GM21619 (cell line): ENCODE data around the gene PCNX3.
A peak's percentile ranks its signal among the peaks of the same experiment; 100 is the strongest.

Experiments used
- ATAC-seq: cut with Tn5 transposase; IDR thresholded peaks from one replicate; pipeline ENCODE4 v1.9.1; 2021; ENCODE audit not compliant: unreplicated experiment

PCNX3 gene

GRCh38 chr11:65617990-65618751 is 2.6 kb downstream of the PCNX3 start:
- no peak for ATAC-seq

GRCh38 chr11:65618763-65619162 is 3.2 kb downstream of the PCNX3 start:
- no peak for ATAC-seq

DNA sequence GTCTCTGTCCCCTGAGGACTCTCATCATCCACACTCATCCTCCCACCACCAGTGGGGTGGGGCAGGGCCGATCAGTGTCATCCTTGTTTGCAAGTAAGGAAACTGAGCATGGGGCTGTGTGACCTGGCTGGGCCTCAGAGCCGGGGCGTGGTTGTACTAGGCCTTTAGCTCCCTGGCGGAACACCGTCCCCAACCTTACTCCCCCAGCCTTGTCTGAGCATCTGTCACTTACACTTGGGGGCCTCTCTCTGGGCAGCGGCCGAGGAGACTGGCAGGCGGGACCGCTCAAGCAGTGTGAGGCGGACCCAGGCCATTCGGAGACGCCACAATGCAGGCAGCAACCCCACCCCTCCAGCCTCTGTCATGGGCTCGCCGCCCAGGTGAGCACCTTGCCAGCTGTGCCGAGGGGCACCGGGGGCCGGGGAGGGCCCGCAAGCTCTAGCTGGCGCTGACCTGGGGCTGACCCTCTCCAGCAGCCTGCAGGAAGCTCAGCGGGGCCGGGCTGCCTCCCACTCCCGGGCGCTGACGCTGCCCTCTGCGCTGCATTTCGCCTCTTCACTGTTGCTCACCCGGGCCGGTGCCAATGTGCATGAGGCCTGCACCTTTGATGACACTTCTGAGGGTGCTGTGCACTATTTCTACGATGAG is 3.8 kb downstream of the PCNX3 start:
- no peak for ATAC-seq

- ATAC-seq = no peak
These were observed 5.1 kb downstream of the PCNX3 start for GRCh38 chr11:65620666-65621065.

GRCh38 chr11:65621460-65621859 is 5.9 kb downstream of the PCNX3 start:
- ATAC-seq = no peak

- no peak for ATAC-seq
These were observed 6.4 kb downstream of the PCNX3 start for GRCh38 chr11:65622011-65622410.

- ATAC-seq = no peak
These were observed 7.6 kb downstream of the PCNX3 start for GRCh38 chr11:65623177-65623576.

DNA sequence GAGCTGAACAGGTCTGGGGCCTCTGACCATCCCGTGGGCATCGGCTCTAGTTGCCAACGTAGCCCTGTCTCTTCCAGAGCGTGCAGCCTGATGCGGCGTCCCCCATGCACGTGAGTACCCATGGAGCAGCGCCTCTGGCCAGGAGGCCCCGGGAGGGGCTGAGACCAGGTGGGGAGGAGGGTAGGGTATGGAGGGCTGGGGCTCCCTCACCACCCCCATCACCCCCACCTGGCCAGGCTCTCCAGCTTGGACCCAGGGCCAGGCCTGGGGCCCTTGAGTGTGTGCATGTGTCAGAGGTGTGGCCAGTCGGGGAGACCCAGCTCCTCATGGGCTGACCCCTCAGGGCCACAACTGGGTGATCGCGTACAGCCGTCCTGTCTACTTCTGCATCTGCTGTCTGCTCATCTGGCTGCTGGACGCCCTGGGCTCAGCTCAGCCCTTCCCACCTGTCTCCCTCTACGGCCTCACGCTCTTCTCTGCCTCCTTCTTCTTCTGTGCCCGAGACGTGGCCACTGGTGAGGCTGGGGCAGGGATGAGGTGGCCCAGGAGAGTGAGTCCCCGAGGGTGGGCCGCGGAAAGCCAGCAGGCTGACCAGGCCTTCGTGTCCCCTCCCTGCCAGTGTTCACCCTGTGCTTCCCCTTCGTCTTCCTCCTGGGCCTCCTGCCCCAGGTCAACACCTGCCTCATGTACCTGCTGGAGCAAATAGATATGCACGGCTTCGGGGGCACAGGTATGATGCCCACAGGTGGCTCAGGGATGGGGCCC is 8.5 kb downstream of the PCNX3 start:
- no peak for ATAC-seq

- ATAC-seq = no peak
These were observed 9.5 kb downstream of the PCNX3 start for GRCh38 chr11:65624931-65625627.

DNA sequence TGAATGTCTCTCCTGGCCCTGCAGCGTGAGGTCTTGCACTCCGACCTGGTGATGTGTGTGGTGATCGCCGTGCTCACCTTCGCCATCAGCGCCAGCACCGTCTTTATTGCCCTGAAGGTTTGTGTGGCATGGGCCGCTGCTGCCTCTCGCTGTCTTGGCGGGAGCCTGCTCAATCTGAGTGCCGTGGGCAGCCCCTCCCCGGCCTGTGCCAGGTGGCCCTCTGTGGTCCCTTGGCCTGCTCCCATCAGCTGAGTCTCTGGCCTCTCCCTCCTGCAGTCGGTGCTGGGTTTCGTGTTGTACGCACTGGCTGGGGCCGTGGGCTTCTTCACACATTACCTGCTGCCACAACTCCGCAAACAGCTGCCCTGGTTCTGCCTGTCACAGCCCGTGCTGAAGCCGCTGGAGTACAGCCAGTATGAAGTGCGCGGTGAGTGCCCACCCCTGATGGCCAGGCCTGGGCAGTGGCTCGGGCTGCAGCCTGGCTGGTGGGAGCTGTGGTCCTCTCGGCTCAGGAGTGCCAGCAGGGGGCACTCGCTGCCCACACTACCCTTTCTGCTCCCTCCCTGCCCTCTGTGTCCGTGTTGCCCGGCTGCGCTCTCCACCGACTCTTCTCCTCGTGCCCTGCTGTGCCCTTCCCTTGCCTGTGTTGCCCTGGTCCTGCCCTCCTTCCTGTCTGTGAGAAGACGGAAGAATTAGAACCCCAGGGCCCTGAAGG is 10.2 kb downstream of the PCNX3 start:
- peak; percentile 47 for ATAC-seq

GRCh38 chr11:65627202-65627601 is 11.6 kb downstream of the PCNX3 start:
- ATAC-seq = no peak

GRCh38 chr11:65629579-65629978 is 14.0 kb downstream of the PCNX3 start:
- ATAC-seq = no peak

- ATAC-seq = no peak
These were observed 14.6 kb downstream of the PCNX3 start for GRCh38 chr11:65630215-65630614.

DNA sequence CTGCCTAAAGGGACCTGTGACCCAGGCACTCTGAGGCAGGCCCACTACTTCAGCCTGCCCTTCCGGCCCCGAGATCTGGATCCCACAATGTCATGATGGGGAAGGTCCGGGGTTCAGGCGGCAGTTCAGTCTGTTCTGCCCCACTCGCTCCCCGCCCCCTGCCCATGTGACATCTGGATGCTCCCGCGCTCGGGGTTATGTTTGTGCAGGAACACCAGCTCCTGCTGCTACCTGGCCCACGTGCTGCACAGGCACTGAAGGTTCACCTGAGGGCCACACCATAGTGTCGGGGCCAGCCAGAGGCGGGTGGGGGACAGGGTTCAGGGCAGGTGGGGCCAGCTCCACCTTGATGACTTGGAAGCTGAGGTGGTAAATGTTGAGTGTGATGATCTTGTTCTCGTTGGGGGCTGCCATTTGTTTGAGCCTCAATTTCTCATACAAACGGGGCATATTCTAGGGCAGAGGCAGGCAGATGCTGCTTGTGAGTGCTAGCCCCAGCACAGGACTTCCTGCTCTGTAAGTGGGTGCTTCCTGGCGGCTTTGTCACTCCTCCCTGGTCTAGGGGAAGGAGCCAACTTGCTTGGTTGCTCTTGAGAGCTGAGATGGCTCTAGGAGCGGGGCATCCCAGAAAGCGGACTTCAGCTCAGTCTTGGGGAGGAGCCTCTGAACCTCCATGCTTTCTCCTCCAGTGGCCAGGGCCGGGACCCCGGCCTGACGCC is 18.0 kb downstream of the PCNX3 start:
- no peak for ATAC-seq

DNA sequence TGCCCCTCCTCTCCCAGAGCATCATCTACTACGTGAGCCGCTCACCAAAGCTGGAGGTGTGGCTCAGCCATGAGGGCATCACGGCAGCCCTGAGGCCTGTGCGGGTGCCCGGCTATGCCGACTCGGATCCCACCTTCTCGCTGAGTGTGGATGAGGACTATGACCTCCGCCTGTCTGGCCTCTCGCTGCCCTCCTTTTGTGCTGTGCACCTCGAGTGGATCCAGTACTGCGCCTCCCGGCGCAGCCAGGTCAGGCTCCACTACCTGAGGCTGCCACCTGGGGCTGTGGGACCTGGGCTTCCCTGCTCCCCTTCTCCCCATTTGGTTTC is 18.5 kb downstream of the PCNX3 start:
- no peak for ATAC-seq

- ATAC-seq = no peak
These were observed 18.9 kb downstream of the PCNX3 start for GRCh38 chr11:65634440-65634839.

DNA sequence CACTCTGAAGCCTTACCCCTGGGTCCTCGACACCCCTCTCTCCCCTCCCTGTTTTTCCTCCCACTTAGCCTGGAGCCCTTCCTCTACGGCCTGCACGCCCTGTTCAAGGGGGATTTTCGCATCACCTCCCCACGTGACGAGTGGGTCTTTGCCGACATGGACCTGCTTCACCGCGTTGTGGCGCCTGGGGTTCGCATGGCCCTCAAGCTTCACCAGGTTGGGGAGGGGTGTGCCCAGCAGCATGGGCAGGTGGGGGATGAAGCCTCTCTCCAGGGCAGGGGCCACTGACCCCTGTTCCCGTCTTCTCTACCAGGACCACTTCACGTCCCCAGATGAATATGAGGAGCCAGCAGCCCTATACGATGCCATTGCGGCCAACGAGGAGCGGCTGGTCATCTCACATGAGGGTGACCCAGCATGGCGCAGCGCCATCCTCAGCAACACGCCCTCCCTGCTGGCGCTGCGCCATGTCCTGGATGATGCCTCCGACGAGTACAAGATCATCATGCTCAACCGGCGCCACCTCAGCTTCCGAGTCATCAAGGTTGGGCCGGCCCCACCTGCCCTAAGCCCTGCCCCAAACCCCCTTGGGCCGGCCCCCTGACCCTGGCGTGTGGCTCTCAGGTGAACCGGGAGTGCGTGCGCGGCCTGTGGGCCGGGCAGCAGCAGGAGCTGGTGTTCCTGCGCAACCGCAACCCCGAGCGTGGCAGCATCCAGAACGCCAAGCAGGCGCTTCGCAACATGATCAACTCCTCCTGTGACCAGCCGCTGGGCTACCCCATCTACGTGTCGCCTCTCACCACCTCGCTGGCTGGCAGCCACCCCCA is 19.5 kb downstream of the PCNX3 start:
- no peak for ATAC-seq

GRCh38 chr11:65636108-65637031 is 20.8 kb downstream of the PCNX3 start:
- ATAC-seq = no peak
